CD4-positive, alpha-beta T cell (primary cell): Measurements from ENCODE around the gene BATF3. TPM values are rescaled to one million over a fixed set of nuclear protein-coding genes. Genes with fewer than 3 reads are reported as not detected.

ENCODE experiments used
- ATAC-seq: fragments of 200-7000 bp; cut with Tn5 transposase; one replicate; pipeline ENCODE4 v1.10.0; 2022; ENCODE audit warnings: mild to moderate bottlenecking; ENCODE audit not compliant: poor library complexity
- CTCF ChIA-PET: fragments of 350-600 bp; sonication (Branson Sonifier 250); formaldehyde crosslinking; loops from one replicate; lab custom pipeline; 2021; ENCODE audit warnings: antibody characterized with exemption, inconsistent platforms; lab: Charles Lee
- POLR2A ChIA-PET: fragments of 350-600 bp; sonication (Branson Sonifier 250); formaldehyde crosslinking; loops from one replicate; lab custom pipeline; 2021; ENCODE audit warnings: antibody characterized with exemption, inconsistent platforms; lab: Charles Lee
- DNase-seq, 14 experiments: peaks; one replicate each; pipeline ENCODE4 v3.0.0-alpha.2; 2013 to 2020; ENCODE audit warnings: mixed read lengths in 2 of 14
- H3K27ac ChIP-seq, 2 donors: one replicate each; pipeline versions ENCODE4 v1.5.1 to v1.7.0; 2013; ENCODE audit warnings: low read length in 2 of 2, low read depth in 1 of 2, mild to moderate bottlenecking in 1 of 2
- H3K27me3 ChIP-seq, 2 experiments: 1 replicate in 1 of 2; 2 replicates in 1 of 2; pipeline versions ENCODE4 v1.6.1 to v1.7.0; 2013; ENCODE audit warnings: low read length in 2 of 2, control low read depth in 1 of 2, mild to moderate bottlenecking in 1 of 2, moderate library complexity in 1 of 2; ENCODE audit not compliant: insufficient read depth in 2 of 2, control insufficient read depth in 1 of 2
- H3K36me3 ChIP-seq: one replicate; pipeline ENCODE4 v1.6.1; 2013; ENCODE audit warnings: low read length, control low read depth; ENCODE audit not compliant: insufficient read depth
- H3K4me1 ChIP-seq: one replicate; pipeline ENCODE4 v1.6.1; 2013; ENCODE audit warnings: low read length, control low read depth; ENCODE audit not compliant: insufficient read depth
- H3K4me3 ChIP-seq: one replicate; pipeline ENCODE4 v1.5.1; 2013; ENCODE audit warnings: mild to moderate bottlenecking, low read length, moderate library complexity
- H3K9me3 ChIP-seq, 2 experiments: 1 replicate in 1 of 2; 2 replicates in 1 of 2; pipeline versions ENCODE4 v1.6.1 to v1.7.0; 2013; ENCODE audit warnings: low read length in 2 of 2, mild to moderate bottlenecking in 2 of 2, control low read depth in 1 of 2, moderate library complexity in 1 of 2; ENCODE audit not compliant: control insufficient read depth in 1 of 2, insufficient read depth in 1 of 2
- H3K27ac Mint-ChIP-seq: one replicate; pipeline ENCODE4 v1.8.0; 2020; ENCODE audit warnings: mixed read lengths
- H3K27me3 Mint-ChIP-seq: one replicate; pipeline ENCODE4 v1.8.0; 2021; ENCODE audit warnings: mixed read lengths
- H3K36me3 Mint-ChIP-seq: one replicate; pipeline ENCODE4 v1.8.0; 2021; ENCODE audit warnings: low read depth, mixed read lengths
- H3K4me1 Mint-ChIP-seq: one replicate; pipeline ENCODE4 v1.8.0; 2021; ENCODE audit warnings: low read depth, mixed read lengths
- H3K4me3 Mint-ChIP-seq: one replicate; pipeline ENCODE4 v1.8.0; 2020; ENCODE audit warnings: mild to moderate bottlenecking, mixed read lengths
- H3K9me3 Mint-ChIP-seq: one replicate; pipeline ENCODE4 v1.8.0; 2020; ENCODE audit warnings: mixed read lengths
- CTCF ChIP-seq: fragments of 200-600 bp; IDR thresholded peaks from one replicate; pipeline ENCODE4 v1.8.0; 2022; ENCODE audit warnings: antibody characterized with exemption, mild to moderate bottlenecking
- intact Hi-C, 2 experiments: fragments of 100-400 bp; cut with DNase I in 1 of 2; cut with micrococcal nuclease in 1 of 2; formaldehyde crosslinking; loops; one replicate each; pipeline versions ENCODE4 v1.15.1 to v1.9.0; 2023 to 2025; cut with DNase I, micrococcal nuclease
- total RNA-seq, 174 experiments: library from RNA in 2 of 174; stranded (reverse) in 2 of 174; gene quantifications; one replicate each; pipeline ENCODE4 v1.2.3 and lab custom pipeline; 2021 to 2026

BATF3 gene
- total RNA-seq, 2 experiments from 2014 or later: 0.92 to 1.2 TPM

GRCh38 chr1:212638492-212639151 is 61.0 kb downstream of the BATF3 start:
- POLR2A ChIA-PET: no interaction called here
- intact Hi-C loops: no loop called here
- TF ChIP-seq CTCF: no peak
- Mint-ChIP-seq H3K4me1 (peaks cover 23% of the 10 kb centered on the region), H3K9me3 (no peaks in the 10 kb centered on the region), H3K36me3 (no peaks in the 10 kb centered on the region), H3K27me3 (peaks cover 5% of the 10 kb centered on the region), H3K4me3 (no peak overlapping the region), H3K27ac (no peak overlapping the region)
- ATAC-seq (no peak), DNase-seq (no peak)
- H3K36me3 ChIP-seq: no peaks in the 10 kb centered on the region
- H3K9me3 ChIP-seq: peaks cover 0 to 7% of the 10 kb centered on the region in 2 experiments
- no peak overlapping the region for H3K4me3 ChIP-seq
- no peaks in the 10 kb centered on the region for H3K27me3 ChIP-seq
- H3K4me1 ChIP-seq: peaks cover 25% of the 10 kb centered on the region
- no peak overlapping the region for H3K27ac ChIP-seq
- CTCF ChIA-PET: no interaction called here

- Mint-ChIP-seq H3K4me1 (peaks cover 23% of the 10 kb centered on the region), H3K9me3 (no peaks in the 10 kb centered on the region), H3K27ac (no peak overlapping the region), H3K36me3 (no peaks in the 10 kb centered on the region), H3K27me3 (peaks cover 5% of the 10 kb centered on the region), H3K4me3 (no peak overlapping the region)
- H3K4me3 ChIP-seq: no peak overlapping the region
- no peaks in the 10 kb centered on the region for H3K27me3 ChIP-seq
- no peak overlapping the region for H3K27ac ChIP-seq
- DNase-seq (no peak), ATAC-seq (no peak)
- H3K4me1 ChIP-seq: peaks cover 25% of the 10 kb centered on the region
- no peak for TF ChIP-seq CTCF
- CTCF ChIA-PET: no interaction called here
- no peaks in the 10 kb centered on the region for H3K36me3 ChIP-seq
- POLR2A ChIA-PET: no interaction called here
- peaks cover 0 to 7% of the 10 kb centered on the region in 2 experiments for H3K9me3 ChIP-seq
- intact Hi-C loops: no loop called here
Measured at GRCh38 chr1:212637902-212638301, 61.7 kb downstream of the BATF3 start.

Other genes starting within 250 kb of the BATF3 start
- gene ATF3, start 91.1 kb downstream of the BATF3 start, total RNA-seq: 10 to 100 TPM; 10.4 to 12.7 TPM
- gene NSL1, start 91.9 kb upstream of the BATF3 start, total RNA-seq: 10 to 100 TPM; 14.1 to 15.7 TPM
- gene TATDN3, start 92.1 kb upstream of the BATF3 start, total RNA-seq: 10 to 100 TPM; 12.2 to 13.8 TPM
- gene SPATA45, start 147.8 kb upstream of the BATF3 start, total RNA-seq: not detected
- 1 to 10 TPM; 8.4 to 9.5 TPM for gene FLVCR1, start 158.4 kb upstream of the BATF3 start, total RNA-seq